Jurkat, Clone E6-1 (cell line): ENCODE data around the gene INPP5A.

ENCODE experiments used
- DNase-seq: peaks from one replicate; pipeline ENCODE4 v3.0.0-alpha.2; 2011; ENCODE audit warnings: low read depth, low spot score
- H3K4me3 ChIP-seq: 2 replicates; pipeline ENCODE4 v1.5.1; 2011; ENCODE audit warnings: mild to moderate bottlenecking, low read length, control low read depth, moderate library complexity

Gene INPP5A

GRCh38 chr10:132528064-132528691, 9.4 kb upstream of the INPP5A start:
- H3K4me3 ChIP-seq: no peak overlapping the region
- no peak for DNase-seq

- no peak for DNase-seq
- H3K4me3 ChIP-seq: no peak overlapping the region
These were observed 5.4 kb upstream of the INPP5A start for GRCh38 chr10:132532179-132532578.

- DNase-seq: no peak
- no peak overlapping the region for H3K4me3 ChIP-seq
These were observed 4.6 kb upstream of the INPP5A start for GRCh38 chr10:132532749-132533560.

GRCh38 chr10:132533571-132534260, 3.9 kb upstream of the INPP5A start:
- no peak for DNase-seq
- no peak overlapping the region for H3K4me3 ChIP-seq

- DNase-seq: no peak
- no peak overlapping the region for H3K4me3 ChIP-seq
These were observed 3.1 kb upstream of the INPP5A start for GRCh38 chr10:132534391-132535064.

- DNase-seq: no peak
- no peak overlapping the region for H3K4me3 ChIP-seq
These were observed 2.4 kb upstream of the INPP5A start for GRCh38 chr10:132535065-132535651.

- DNase-seq: no peak
- peak overlapping the region; percentile 61 for H3K4me3 ChIP-seq
These were observed 1.2 kb upstream of the INPP5A start for GRCh38 chr10:132536241-132536876.

GRCh38 chr10:132536877-132537683, 507 bp upstream of the INPP5A start:
- DNase-seq: peak; percentile 93
- H3K4me3 ChIP-seq: peak overlapping the region; percentile 61

- DNase-seq: no peak
- peak overlapping the region; percentile 66 for H3K4me3 ChIP-seq
These were observed 623 bp downstream of the INPP5A start for GRCh38 chr10:132538031-132538789.

GRCh38 chr10:132538790-132539421, 1.3 kb downstream of the INPP5A start:
- peak overlapping the region; percentile 66 for H3K4me3 ChIP-seq
- no peak for DNase-seq

- no peak overlapping the region; the same call in 1 of the 2 replicates for H3K4me3 ChIP-seq
- peak; percentile 28 for DNase-seq
These were observed 1.8 kb downstream of the INPP5A start for GRCh38 chr10:132539431-132539839.

GRCh38 chr10:132539894-132540293, 2.3 kb downstream of the INPP5A start:
- no peak overlapping the region for H3K4me3 ChIP-seq
- DNase-seq: peak; percentile 30

GRCh38 chr10:132540456-132540855, 2.9 kb downstream of the INPP5A start:
- no peak overlapping the region for H3K4me3 ChIP-seq
- no peak for DNase-seq

GRCh38 chr10:132541129-132541528, 3.5 kb downstream of the INPP5A start:
- no peak for DNase-seq

GRCh38 chr10:132541601-132542011, 4.0 kb downstream of the INPP5A start:
- DNase-seq: no peak
- H3K4me3 ChIP-seq: no peak overlapping the region

More at GRCh38 chr10:132541129-132541528, 3.5 kb downstream of the INPP5A start:
- no peak overlapping the region for H3K4me3 ChIP-seq

GRCh38 chr10:132542086-132542775, 4.6 kb downstream of the INPP5A start:
- no peak overlapping the region for H3K4me3 ChIP-seq

More at GRCh38 chr10:132542086-132542775, 4.6 kb downstream of the INPP5A start:
- no peak for DNase-seq
